ENCODE results near the gene S100A10. TPM values are rescaled to one million over a fixed set of nuclear protein-coding genes. Genes with fewer than 3 reads are reported as not detected.

Gene S100A10
- total and polyA plus RNA-seq, 2 of the 4 experiments (the other 2 are of a cell fraction): 86.0 to 277 TPM

DNA sequence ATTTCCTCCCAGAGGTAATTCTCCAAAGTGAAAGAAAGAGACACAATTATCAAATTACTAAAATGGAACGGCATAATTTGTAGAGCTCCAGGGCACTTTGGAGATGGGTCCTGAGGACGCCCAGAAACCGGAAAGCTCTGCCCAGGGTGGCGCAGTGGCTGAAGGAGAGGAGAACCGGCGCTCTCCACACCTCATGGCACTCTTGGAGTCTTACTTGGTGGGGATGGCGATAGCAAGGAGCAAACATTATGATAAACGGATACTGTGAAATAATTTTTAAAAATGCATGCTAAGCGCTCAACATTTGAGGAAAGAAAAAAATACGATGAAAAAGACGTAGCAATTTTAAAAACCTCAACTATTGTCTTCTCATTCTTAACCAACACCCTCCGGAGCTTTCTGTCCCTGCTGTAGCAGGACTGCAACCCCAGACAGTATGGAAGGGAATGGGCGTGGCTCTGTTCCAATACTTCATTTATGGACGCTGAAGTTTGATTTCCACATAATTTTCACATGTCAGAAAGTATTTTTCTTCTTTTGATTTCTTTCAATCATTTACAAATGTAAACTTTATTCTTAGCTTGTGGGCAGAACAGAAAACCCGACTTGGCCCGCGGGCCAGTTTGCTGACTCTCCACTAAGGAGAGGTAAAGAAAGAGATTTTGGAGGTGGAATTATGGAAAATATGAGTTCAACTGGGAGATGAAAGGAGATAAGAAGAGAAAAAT, 42.0 kb upstream of the S100A10 start:
- ATAC-seq (ENCODE audit: low read depth) (peak; percentile 13; the same call in 1 of the 2 replicates), DNase-seq (no peak)
- H3K9ac ChIP-seq (ENCODE audit: low read depth, low read length): peak overlapping the region; percentile 98
- H2AFZ ChIP-seq (replicated peaks; ENCODE audit: low read length, poor library complexity): no peak overlapping the region
- H2BK5ac ChIP-seq (ENCODE audit: low read depth, low read length, poor library complexity, severe bottlenecking): peak overlapping the region; percentile 90
- peak overlapping the region; percentile 79 to 95; a peak in 3 of 4 replicates for H4K8ac ChIP-seq (ENCODE audit: low read depth in 2 of 2, low read length in 2 of 2)
- H3K18ac ChIP-seq (ENCODE audit: low read depth, low read length): peak overlapping the region; percentile 33; the same call in 1 of the 2 replicates
- H3K36me3 ChIP-seq (ENCODE audit: control insufficient read depth, insufficient read depth, low read length): peaks cover 24% of the 10 kb centered on the region
- peak overlapping the region; percentile 97 for H3K27ac ChIP-seq (ENCODE audit: insufficient read depth, low read length)
- H3K79me1 ChIP-seq (ENCODE audit: low read depth in 1 of 2, low read length in 2 of 2): peaks cover 20 to 33% of the 10 kb centered on the region in 2 experiments
- ChIA-PET CTCF (interaction anchor here (0.6 to 0.8 kb wide), 2 partner anchors 95 to 884 kb away, joined by 4 read pairs; no protein-coding TSS in a partner anchor), POLR2A (ENCODE audit: unreplicated experiment) (no interaction called here)
- TF ChIP-seq BHLHE40 (IDR thresholded peaks at IDR 0.05; ENCODE audit: low read depth, low read length) (no peak), POLR2A (IDR thresholded peaks at IDR 0.05; ENCODE audit: low read depth, low read length) (no peak; the same call in 1 of the 2 replicates), NFE2L2 (IDR thresholded peaks at IDR 0.05; ENCODE audit: low read depth, low read length) (no peak), SMC3 (IDR thresholded peaks at IDR 0.05; ENCODE audit: low read depth, low read length) (no peak), FOS (IDR thresholded peaks at IDR 0.05; ENCODE audit: low read depth, low read length) (no peak), MXI1 (IDR thresholded peaks at IDR 0.05; ENCODE audit: borderline replicate concordance, low read depth, low read length) (no peak), CHD1 (IDR thresholded peaks at IDR 0.05; ENCODE audit: low read depth, low read length) (no peak; the same call in 1 of the 2 replicates), MAFK (IDR thresholded peaks at IDR 0.05; ENCODE audit: low read depth, low read length) (no peak), MAZ (IDR thresholded peaks at IDR 0.05; ENCODE audit: borderline replicate concordance, low read depth, low read length) (no peak), CEBPB (IDR thresholded peaks at IDR 0.05; ENCODE audit: low read depth, low read length) (no peak), RFX5 (IDR thresholded peaks at IDR 0.05; ENCODE audit: low read depth, low read length) (no peak)
- TF ChIP-seq, protein P1, sequence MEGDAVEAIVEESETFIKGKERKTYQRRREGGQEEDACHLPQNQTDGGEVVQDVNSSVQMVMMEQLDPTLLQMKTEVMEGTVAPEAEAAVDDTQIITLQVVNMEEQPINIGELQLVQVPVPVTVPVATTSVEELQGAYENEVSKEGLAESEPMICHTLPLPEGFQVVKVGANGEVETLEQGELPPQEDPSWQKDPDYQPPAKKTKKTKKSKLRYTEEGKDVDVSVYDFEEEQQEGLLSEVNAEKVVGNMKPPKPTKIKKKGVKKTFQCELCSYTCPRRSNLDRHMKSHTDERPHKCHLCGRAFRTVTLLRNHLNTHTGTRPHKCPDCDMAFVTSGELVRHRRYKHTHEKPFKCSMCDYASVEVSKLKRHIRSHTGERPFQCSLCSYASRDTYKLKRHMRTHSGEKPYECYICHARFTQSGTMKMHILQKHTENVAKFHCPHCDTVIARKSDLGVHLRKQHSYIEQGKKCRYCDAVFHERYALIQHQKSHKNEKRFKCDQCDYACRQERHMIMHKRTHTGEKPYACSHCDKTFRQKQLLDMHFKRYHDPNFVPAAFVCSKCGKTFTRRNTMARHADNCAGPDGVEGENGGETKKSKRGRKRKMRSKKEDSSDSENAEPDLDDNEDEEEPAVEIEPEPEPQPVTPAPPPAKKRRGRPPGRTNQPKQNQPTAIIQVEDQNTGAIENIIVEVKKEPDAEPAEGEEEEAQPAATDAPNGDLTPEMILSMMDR (conservative IDR thresholded peaks at IDR 0.05; ENCODE audit: low read depth, low read length): no peak
- TF ChIP-seq, protein P2, sequence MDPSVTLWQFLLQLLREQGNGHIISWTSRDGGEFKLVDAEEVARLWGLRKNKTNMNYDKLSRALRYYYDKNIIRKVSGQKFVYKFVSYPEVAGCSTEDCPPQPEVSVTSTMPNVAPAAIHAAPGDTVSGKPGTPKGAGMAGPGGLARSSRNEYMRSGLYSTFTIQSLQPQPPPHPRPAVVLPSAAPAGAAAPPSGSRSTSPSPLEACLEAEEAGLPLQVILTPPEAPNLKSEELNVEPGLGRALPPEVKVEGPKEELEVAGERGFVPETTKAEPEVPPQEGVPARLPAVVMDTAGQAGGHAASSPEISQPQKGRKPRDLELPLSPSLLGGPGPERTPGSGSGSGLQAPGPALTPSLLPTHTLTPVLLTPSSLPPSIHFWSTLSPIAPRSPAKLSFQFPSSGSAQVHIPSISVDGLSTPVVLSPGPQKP (IDR thresholded peaks at IDR 0.05; ENCODE audit: borderline replicate concordance, low read depth, low read length): no peak
- H3K23ac ChIP-seq (ENCODE audit: low read depth, low read length): peak overlapping the region; percentile 89
- 0 out of 3 replicates have a peak overlapping the region, but pooled peaks have one; percentile 0 for H2BK15ac ChIP-seq (ENCODE audit: low read depth, low read length)
- dilution Hi-C loops (cut with HindIII; ENCODE audit: low sequenced_read_pairs, unreplicated experiment) (no loop called here), intact Hi-C loops (cut with micrococcal nuclease) (no loop called here), in situ Hi-C loops (cut with MboI; ENCODE audit: low sequenced_read_pairs) (no loop called here)
- H3K27me3 ChIP-seq (ENCODE audit: control insufficient read depth, insufficient read depth, low read length): peaks cover 11% of the 10 kb centered on the region
- peak overlapping the region; percentile 95 for H4K91ac ChIP-seq (ENCODE audit: insufficient read depth, low read depth, low read length)
- 33% methylated on average over 4 of the region's 17 CpGs; no CpG with 5 or more reads in 1 of the 2 experiments for WGBS, 2 experiments (ENCODE audit: extremely low coverage in 2 of 2, insufficient read length in 1 of 2)
- H3K4me2 ChIP-seq (ENCODE audit: low read depth, low read length): peak overlapping the region; percentile 96
- H2AK9ac ChIP-seq (replicated peaks; ENCODE audit: low read depth, low read length, poor library complexity): peak overlapping the region; percentile 98
- H3K9me1 ChIP-seq (ENCODE audit: insufficient read depth, low read length): peaks cover 3% of the 10 kb centered on the region; the same call in 1 of the 2 replicates
- 0 out of 2 replicates have a peak overlapping the region, but pooled peaks have one; percentile 13 for H2BK120ac ChIP-seq (ENCODE audit: low read depth, low read length)
- peak overlapping the region; percentile 99 for H3K14ac ChIP-seq (replicated peaks; ENCODE audit: low read depth, low read length)
- peaks cover 5% of the 10 kb centered on the region for H3K4me1 ChIP-seq (ENCODE audit: control insufficient read depth, insufficient read depth, low read length)
- peak overlapping the region; percentile 99 for H3K56ac ChIP-seq (ENCODE audit: extremely low read depth, insufficient read depth, low read length)
- H3K4me3 ChIP-seq (ENCODE audit: insufficient read depth, low read depth, low read length): peak overlapping the region; percentile 77
- peak overlapping the region; percentile 47 for H4K5ac ChIP-seq (ENCODE audit: low read depth, low read length)
- peak overlapping the region; percentile 79 for H2AK5ac ChIP-seq (ENCODE audit: low read depth, low read length)
- H2BK20ac ChIP-seq (ENCODE audit: low read depth, low read length): no peak overlapping the region
- H3K9me3 ChIP-seq (ENCODE audit: control insufficient read depth, insufficient read depth, low read length): no peaks in the 10 kb centered on the region
- H4K20me1 ChIP-seq (ENCODE audit: insufficient read depth, low read length): peaks cover 27% of the 10 kb centered on the region
- no TSS peak for BruUV-seq (replicated peaks)
- H3K4ac ChIP-seq (ENCODE audit: low read depth, low read length): peak overlapping the region; percentile 98

Data from IMR-90 (cell line).